ENCODE measurements around the gene GAB2.
"Not testable (repeated sequence)": the region's sequence is repeated elsewhere in the genome, so short reads cannot be mapped to it uniquely, and the experiment has no call there.

GAB2 gene

DNA sequence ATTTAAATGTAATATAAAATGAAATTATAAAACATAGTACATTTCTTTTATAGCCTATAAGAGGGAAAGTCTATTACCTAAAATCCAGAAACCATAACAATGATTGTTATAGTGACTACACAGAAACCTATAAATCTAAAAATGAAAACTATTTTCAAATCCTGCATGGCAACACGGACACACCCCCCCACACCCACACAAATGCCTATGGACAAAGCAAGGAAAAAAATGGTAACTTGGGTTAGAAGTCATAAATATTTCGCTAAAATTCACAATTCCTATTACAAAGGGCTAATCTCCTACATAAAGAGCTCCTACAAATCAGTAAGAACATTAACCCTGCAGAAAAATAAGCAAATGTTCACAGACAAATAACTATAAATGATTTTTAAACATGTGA is 56.4 kb downstream of the GAB2 start:
- DNase-seq (ENCODE audit: extremely low read depth, insufficient read length): no peak
- H3K4me3 ChIP-seq (replicated peaks; ENCODE audit: low read depth, low read length): no peak overlapping the region
- TF ChIP-seq, protein P1, sequence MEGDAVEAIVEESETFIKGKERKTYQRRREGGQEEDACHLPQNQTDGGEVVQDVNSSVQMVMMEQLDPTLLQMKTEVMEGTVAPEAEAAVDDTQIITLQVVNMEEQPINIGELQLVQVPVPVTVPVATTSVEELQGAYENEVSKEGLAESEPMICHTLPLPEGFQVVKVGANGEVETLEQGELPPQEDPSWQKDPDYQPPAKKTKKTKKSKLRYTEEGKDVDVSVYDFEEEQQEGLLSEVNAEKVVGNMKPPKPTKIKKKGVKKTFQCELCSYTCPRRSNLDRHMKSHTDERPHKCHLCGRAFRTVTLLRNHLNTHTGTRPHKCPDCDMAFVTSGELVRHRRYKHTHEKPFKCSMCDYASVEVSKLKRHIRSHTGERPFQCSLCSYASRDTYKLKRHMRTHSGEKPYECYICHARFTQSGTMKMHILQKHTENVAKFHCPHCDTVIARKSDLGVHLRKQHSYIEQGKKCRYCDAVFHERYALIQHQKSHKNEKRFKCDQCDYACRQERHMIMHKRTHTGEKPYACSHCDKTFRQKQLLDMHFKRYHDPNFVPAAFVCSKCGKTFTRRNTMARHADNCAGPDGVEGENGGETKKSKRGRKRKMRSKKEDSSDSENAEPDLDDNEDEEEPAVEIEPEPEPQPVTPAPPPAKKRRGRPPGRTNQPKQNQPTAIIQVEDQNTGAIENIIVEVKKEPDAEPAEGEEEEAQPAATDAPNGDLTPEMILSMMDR (IDR thresholded peaks at IDR 0.05; ENCODE audit: insufficient read depth, low read length, poor library complexity, severe bottlenecking): no peak
- H3K27me3 ChIP-seq (replicated peaks; ENCODE audit: control insufficient read depth, insufficient read depth, low read length): no peaks in the 10 kb centered on the region
- H3K36me3 ChIP-seq (ENCODE audit: control insufficient read depth, insufficient read depth, low read length): no peaks in the 10 kb centered on the region

DNA sequence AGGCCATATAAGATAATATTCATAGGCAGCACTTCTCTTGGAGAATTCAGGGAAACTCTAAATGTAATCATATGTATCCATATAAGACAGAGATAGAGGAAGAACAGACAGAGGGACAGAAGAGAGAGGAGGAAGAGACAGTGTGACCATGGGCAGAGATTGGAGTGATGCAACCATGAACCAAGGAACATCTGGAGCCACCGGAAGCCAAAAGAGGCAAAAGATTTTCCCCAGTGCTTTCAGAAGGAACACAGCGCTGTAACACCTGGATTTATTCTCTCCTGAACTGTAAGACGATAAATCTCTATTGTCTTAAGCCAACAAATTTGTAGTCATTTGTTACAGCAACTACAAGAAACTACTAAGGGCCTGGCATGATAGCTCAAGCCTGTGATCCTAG is 57.7 kb downstream of the GAB2 start:
- Histone ChIP-seq H3K36me3 (ENCODE audit: control insufficient read depth, insufficient read depth, low read length) (no peaks in the 10 kb centered on the region), H3K27me3 (replicated peaks; ENCODE audit: control insufficient read depth, insufficient read depth, low read length) (no peaks in the 10 kb centered on the region), H3K4me3 (replicated peaks; ENCODE audit: low read depth, low read length) (no peak overlapping the region)
- TF ChIP-seq, protein P1 (IDR thresholded peaks at IDR 0.05; ENCODE audit: insufficient read depth, low read length, poor library complexity, severe bottlenecking): no peak
- DNase-seq (ENCODE audit: extremely low read depth, insufficient read length): no peak

DNA sequence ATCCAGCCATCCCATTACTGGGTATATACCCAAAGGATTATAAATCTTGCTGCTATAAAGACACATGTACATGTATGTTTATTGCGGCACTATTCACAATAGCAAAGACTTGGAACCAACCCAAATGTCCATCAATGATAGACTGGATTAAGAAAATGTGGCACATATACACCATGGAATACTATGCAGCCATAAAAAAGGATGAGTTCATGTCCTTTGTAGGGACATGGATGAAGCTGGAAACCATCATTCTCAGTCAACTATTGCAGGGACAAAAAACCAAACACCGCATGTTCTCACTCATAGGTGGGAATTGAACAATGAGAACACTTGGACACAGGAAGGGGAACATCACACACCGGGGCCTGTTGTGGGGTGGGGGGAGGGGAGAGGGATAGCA is 59.7 kb downstream of the GAB2 start:
- not testable (repeated sequence) for H3K27me3 ChIP-seq (replicated peaks; ENCODE audit: control insufficient read depth, insufficient read depth, low read length); H3K36me3 ChIP-seq (ENCODE audit: control insufficient read depth, insufficient read depth, low read length); DNase-seq (ENCODE audit: extremely low read depth, insufficient read length); H3K4me3 ChIP-seq (replicated peaks; ENCODE audit: low read depth, low read length)

DNA sequence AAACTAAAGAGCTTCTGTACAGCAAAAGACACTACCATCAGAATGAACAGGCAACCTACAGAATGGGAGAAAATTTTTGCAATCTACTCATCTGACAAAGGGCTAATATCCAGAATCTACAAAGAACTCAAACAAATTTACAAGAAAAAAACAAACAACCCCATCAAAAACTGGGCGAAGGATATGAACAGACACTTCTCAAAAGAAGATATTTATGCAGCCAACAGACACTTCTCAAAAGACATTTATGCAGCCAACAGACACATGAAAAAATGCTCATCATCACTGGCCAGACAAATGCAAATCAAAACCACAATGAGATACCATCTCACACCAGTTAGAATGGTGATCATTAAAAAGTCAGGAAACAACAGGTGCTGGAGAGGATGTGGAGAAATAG is 60.2 kb downstream of the GAB2 start:
- H3K27me3 ChIP-seq (replicated peaks; ENCODE audit: control insufficient read depth, insufficient read depth, low read length); H3K36me3 ChIP-seq (ENCODE audit: control insufficient read depth, insufficient read depth, low read length); H3K4me3 ChIP-seq (replicated peaks; ENCODE audit: low read depth, low read length); DNase-seq (ENCODE audit: extremely low read depth, insufficient read length): not testable (repeated sequence)

GRCh38 chr11:78355742-78356141 is 61.9 kb downstream of the GAB2 start:
- H3K36me3 ChIP-seq (ENCODE audit: control insufficient read depth, insufficient read depth, low read length); H3K4me3 ChIP-seq (replicated peaks; ENCODE audit: low read depth, low read length); H3K27me3 ChIP-seq (replicated peaks; ENCODE audit: control insufficient read depth, insufficient read depth, low read length); DNase-seq (ENCODE audit: extremely low read depth, insufficient read length): not testable (repeated sequence)

DNA sequence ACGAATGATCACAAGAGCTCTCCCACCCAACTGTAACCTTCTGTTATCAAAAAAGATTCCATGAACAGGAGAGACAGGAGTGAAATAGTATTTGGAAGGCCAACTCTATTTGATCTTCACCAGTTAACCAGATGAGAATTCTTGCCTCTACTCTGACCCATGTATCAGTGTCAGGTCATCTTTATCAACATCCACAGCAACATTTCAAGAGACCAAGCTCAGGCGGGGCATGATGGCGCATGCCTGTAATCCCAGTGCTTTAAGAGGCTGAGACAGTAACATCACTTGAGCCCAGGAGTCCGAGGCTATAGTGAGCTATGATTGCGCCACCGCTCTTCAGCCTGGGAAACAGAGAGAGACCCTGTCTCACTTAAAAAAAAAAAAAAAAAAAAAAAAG is 62.3 kb downstream of the GAB2 start:
- no peaks in the 10 kb centered on the region for H3K36me3 ChIP-seq (ENCODE audit: control insufficient read depth, insufficient read depth, low read length)
- no peak overlapping the region for H3K4me3 ChIP-seq (replicated peaks; ENCODE audit: low read depth, low read length)
- DNase-seq (ENCODE audit: extremely low read depth, insufficient read length): no peak
- no peaks in the 10 kb centered on the region for H3K27me3 ChIP-seq (replicated peaks; ENCODE audit: control insufficient read depth, insufficient read depth, low read length)
- TF ChIP-seq, protein P1 (IDR thresholded peaks at IDR 0.05; ENCODE audit: insufficient read depth, low read length, poor library complexity, severe bottlenecking): no peak

GRCh38 chr11:78354408-78355308 is 63.0 kb downstream of the GAB2 start:
- no peaks in the 10 kb centered on the region for H3K27me3 ChIP-seq (replicated peaks; ENCODE audit: control insufficient read depth, insufficient read depth, low read length)
- H3K36me3 ChIP-seq (ENCODE audit: control insufficient read depth, insufficient read depth, low read length): no peaks in the 10 kb centered on the region
- TF ChIP-seq, protein P1 (IDR thresholded peaks at IDR 0.05; ENCODE audit: insufficient read depth, low read length, poor library complexity, severe bottlenecking): no peak
- DNase-seq (ENCODE audit: extremely low read depth, insufficient read length): no peak
- H3K4me3 ChIP-seq (replicated peaks; ENCODE audit: low read depth, low read length): no peak overlapping the region
